ENCODE measurements around the gene XPR1.

Gene XPR1

GRCh38 chr1:180631766-180632325, at the start of gene XPR1:
TSS of gene XPR1 (plus strand) at chr1:180632022. CDS start at chr1:180632202, 180 bp downstream.
- DNase-seq, result peak; percentile 99
- in situ Hi-C loops (cut with HindIII; ENCODE audit: low pct_ligation_motif_present, low sequenced_read_pairs), result no loop called here
- peak; percentile 60 for TF ChIP-seq CTCF (IDR thresholded peaks at IDR 0.05; ENCODE audit: low read depth, low read length, missing control alignments)
- Histone ChIP-seq H3K4me3 (ENCODE audit: low read depth, low read length) (peak within 1 kb of the TSS; percentile 96), H3K36me3 (replicated peaks) (no peaks in the 10 kb centered on the region), H3K27ac (peak within 1 kb of the TSS; percentile 18), H3K27me3 (replicated peaks) (no peaks in the 10 kb centered on the region)

DNA sequence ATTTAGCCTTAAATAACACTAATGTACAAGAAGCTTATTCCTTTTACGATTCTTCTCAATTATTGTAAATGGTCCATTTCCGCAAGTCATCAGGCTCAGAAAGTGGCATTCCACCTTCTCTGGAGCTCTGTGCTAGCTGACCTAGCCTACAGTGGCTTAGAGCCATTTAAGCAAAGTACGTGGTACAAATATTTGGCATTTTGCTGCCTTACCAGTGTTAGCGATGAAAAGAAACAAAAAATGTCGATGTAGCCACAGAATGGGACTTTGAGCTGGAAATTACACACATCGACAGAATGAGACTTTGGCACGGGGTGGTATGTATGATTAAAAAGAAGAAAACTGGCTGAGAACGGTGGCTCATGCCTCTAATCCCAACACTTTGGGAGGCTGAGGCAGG, 47.0 kb upstream of the XPR1 start:
- Histone ChIP-seq H3K27ac (no peak overlapping the region), H3K27me3 (replicated peaks) (no peaks in the 10 kb centered on the region), H3K4me3 (ENCODE audit: low read depth, low read length) (no peak overlapping the region), H3K36me3 (replicated peaks) (no peaks in the 10 kb centered on the region)
- in situ Hi-C loops (cut with HindIII; ENCODE audit: low pct_ligation_motif_present, low sequenced_read_pairs), result no loop called here
- no peak for TF ChIP-seq CTCF (IDR thresholded peaks at IDR 0.05; ENCODE audit: low read depth, low read length, missing control alignments)
- DNase-seq, result no peak

- H3K4me3 ChIP-seq (ENCODE audit: low read depth, low read length), result no peak overlapping the region
- no peak for TF ChIP-seq CTCF (IDR thresholded peaks at IDR 0.05; ENCODE audit: low read depth, low read length, missing control alignments)
- in situ Hi-C loops (cut with HindIII; ENCODE audit: low pct_ligation_motif_present, low sequenced_read_pairs), result no loop called here
- H3K36me3 ChIP-seq (replicated peaks), result no peaks in the 10 kb centered on the region
- DNase-seq, result no peak
- no peak overlapping the region for H3K27ac ChIP-seq
- no peaks in the 10 kb centered on the region for H3K27me3 ChIP-seq (replicated peaks)
These were observed 45.8 kb upstream of the XPR1 start for GRCh38 chr1:180585994-180586359.

DNA sequence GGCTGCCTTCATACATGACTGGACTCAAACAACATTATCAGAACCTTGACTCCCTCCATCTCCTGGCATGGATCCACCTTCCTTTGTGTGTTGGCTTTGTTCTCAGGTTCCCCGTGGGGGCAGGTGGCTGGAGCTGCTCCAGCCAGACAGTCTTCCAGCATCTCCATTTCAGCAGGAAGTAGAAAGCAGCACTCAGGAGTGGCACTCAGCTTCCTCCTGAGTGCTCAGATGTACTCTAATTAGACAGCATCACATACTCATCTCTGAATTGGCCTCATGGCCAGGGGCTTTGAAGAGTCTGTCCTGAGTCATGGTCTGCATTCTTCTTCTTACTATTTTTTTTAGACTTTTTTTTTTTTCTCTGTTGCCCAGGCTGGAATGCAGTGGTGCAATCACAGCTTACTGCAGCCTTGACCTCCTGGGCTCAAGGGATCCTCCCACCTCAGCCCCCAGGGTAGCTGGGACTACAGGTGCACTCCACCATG, 45.1 kb upstream of the XPR1 start:
- Histone ChIP-seq H3K4me3 (ENCODE audit: low read depth, low read length) (no peak overlapping the region), H3K27ac (no peak overlapping the region), H3K36me3 (replicated peaks) (no peaks in the 10 kb centered on the region), H3K27me3 (replicated peaks) (no peaks in the 10 kb centered on the region)
- TF ChIP-seq CTCF (IDR thresholded peaks at IDR 0.05; ENCODE audit: low read depth, low read length, missing control alignments), result no peak
- in situ Hi-C loops (cut with HindIII; ENCODE audit: low pct_ligation_motif_present, low sequenced_read_pairs), result no loop called here
- DNase-seq, result peak; percentile 55

DNA sequence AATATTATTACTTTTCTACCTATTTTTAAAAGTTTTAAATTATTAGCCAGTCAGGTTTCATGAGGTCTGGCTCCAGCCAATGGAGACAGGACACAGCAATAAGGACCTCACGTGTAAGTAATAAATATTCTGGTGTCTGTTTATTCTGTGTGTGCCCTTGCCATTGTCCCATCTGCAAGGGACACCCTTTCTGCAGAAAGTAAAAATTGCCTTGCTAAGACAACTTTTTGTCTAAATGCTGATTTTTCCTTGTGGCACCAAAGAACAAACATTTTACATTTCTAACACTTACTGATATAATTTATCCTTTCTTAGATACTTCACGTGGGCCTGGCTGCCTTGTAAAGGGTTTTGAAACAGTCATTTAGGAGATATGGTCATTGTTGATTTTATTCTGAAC, 43.7 kb upstream of the XPR1 start:
- TF ChIP-seq CTCF (IDR thresholded peaks at IDR 0.05; ENCODE audit: low read depth, low read length, missing control alignments), result no peak
- no peaks in the 10 kb centered on the region for H3K27me3 ChIP-seq (replicated peaks)
- no peak overlapping the region for H3K4me3 ChIP-seq (ENCODE audit: low read depth, low read length)
- H3K27ac ChIP-seq, result no peak overlapping the region
- in situ Hi-C loops (cut with HindIII; ENCODE audit: low pct_ligation_motif_present, low sequenced_read_pairs), result no loop called here
- no peaks in the 10 kb centered on the region for H3K36me3 ChIP-seq (replicated peaks)
- no peak for DNase-seq

DNA sequence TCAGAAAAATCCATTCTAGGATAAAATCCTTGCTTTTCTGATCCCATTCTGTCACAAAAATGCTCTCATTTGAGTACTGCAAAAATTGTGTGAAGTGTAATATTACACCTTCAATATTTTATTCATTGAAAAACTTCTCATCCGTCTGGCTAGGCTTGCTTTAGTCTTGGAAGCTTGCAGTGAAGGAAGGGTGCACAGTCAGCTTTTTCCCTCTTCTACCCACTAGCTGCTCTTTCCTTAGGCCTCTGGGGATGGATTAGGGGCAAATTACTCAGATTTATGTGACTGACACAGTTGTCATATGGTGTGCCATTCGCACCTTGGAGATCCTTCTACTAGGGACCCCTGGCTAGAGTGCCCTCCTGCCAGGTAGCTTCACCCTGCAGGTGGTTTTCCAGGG, 40.9 kb upstream of the XPR1 start:
- no peak for DNase-seq
- Histone ChIP-seq H3K27ac (no peak overlapping the region), H3K4me3 (ENCODE audit: low read depth, low read length) (no peak overlapping the region), H3K27me3 (replicated peaks) (no peaks in the 10 kb centered on the region), H3K36me3 (replicated peaks) (no peaks in the 10 kb centered on the region)
- in situ Hi-C loops (cut with HindIII; ENCODE audit: low pct_ligation_motif_present, low sequenced_read_pairs), result no loop called here
- TF ChIP-seq CTCF (IDR thresholded peaks at IDR 0.05; ENCODE audit: low read depth, low read length, missing control alignments), result no peak
